ENCODE data around the gene LY6G5B. TPM values are rescaled to one million over a fixed set of nuclear protein-coding genes. Genes with fewer than 3 reads are reported as not detected.

The LY6G5B gene
- total RNA-seq, 1 donor, result 4.5 TPM

DNA sequence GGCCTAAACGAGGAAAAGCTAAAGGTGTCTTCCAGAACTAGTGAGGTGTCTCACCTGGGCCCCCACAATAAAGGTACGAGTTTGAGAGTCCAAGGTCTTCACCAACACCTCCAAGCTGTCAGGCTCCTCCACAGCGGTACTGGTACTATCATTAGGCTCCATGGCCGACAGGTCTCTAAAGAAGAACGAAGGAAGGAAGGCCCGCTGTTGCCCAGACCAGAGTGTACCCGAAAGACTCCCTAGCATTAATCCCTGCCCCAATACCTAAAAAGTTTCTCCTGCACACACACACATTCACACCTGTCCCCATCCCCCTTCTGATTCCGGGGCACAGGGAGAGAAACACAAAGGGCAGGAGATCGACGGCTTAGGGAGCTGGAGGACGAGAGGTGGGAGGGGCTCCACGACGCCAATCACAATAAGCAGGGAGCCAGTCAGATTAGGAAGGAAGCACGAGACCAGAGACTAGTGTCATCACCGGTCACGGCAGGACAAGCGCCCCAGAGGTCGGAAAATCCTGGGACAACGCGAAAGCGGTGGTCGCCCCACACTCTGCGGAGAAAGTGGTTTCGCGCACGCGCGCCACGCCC is 18.1 kb upstream of the LY6G5B start:
- peak overlapping the region; percentile 90 for H3K4me3 ChIP-seq (ENCODE audit: low read depth, low read length)
- TF ChIP-seq, protein P1, sequence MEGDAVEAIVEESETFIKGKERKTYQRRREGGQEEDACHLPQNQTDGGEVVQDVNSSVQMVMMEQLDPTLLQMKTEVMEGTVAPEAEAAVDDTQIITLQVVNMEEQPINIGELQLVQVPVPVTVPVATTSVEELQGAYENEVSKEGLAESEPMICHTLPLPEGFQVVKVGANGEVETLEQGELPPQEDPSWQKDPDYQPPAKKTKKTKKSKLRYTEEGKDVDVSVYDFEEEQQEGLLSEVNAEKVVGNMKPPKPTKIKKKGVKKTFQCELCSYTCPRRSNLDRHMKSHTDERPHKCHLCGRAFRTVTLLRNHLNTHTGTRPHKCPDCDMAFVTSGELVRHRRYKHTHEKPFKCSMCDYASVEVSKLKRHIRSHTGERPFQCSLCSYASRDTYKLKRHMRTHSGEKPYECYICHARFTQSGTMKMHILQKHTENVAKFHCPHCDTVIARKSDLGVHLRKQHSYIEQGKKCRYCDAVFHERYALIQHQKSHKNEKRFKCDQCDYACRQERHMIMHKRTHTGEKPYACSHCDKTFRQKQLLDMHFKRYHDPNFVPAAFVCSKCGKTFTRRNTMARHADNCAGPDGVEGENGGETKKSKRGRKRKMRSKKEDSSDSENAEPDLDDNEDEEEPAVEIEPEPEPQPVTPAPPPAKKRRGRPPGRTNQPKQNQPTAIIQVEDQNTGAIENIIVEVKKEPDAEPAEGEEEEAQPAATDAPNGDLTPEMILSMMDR (IDR thresholded peaks at IDR 0.05; ENCODE audit: insufficient read depth, low read length), result no peak
- DNase-seq (ENCODE audit: low read depth), result peak; percentile 77

DNA sequence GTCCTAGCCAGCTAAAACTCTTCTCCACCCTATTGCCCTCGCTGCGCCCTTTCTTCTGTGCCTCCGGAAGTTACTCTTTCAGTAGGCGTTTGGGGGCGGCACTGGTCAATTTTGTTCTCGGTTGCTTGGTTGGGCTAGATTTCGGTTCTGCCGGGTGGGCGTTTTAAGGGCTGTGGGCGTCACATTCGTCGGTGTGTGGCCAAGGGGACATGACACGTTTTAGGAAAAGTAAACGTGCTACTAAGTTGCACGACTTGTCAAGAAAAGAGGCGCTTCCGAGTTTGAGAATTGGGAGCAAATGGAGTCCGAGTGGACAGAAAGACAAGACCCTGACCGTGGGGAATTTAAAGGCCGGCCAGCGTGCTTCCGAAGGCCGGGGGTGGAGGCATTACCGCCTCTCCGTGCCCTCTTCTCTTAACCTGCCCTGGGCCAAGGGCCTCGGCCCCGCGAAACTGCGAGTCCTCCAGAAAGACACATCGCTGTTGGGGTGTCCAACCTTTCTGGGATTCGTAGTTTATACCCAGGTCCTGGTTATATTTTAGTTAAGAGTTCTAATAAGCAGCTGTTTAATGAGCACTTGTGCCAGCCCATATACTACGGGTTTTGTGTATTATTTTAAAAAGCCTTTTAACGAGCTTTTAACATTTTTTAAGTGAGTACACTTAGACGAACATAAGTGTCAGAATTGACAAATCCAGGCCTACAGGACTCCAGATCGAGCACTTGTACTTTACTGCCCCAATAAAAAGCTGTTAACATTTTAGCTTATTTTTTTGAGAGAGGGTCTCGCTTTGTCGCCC is 16.7 kb upstream of the LY6G5B start:
- peak overlapping the region; percentile 90 for H3K4me3 ChIP-seq (ENCODE audit: low read depth, low read length)
- no peak for DNase-seq (ENCODE audit: low read depth)
- TF ChIP-seq, protein P1 (IDR thresholded peaks at IDR 0.05; ENCODE audit: insufficient read depth, low read length), result peak; percentile 9

DNA sequence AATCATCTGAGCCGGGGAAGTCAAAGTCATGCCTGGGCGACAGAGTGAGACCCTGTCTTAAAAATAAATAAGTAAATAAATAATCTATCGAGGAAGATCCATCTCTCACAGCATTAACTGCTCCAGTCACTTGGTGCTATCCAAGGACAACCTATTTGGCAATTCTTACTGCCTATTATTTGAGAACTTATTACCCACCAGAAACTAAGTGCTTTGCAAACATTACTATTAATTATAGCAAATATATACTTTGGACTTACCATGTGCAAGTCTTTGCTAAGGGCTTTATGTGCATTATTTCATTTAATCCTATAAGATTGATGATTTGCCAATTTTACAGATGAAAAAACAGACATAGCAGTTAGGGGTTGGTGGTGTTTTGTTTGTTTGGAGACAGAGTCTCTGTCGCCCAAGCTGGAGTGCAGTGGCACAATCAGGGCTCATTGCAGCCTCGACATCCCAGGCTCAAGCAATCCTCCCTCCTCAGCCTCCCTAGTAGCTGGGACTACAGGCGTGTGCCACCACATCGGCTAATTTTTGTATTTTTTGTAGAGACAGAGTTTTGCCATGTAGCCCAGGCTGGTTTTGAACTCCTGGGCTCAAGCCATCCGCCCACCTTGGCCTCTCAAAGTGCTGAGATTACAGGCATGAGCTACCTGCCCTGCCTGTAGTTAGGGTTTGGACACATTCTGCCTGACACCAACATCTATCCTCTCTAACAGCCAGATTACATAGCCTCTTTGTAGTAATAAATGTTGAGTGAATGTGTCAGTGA is 15.0 kb upstream of the LY6G5B start:
- no peak overlapping the region for H3K4me3 ChIP-seq (ENCODE audit: low read depth, low read length)
- TF ChIP-seq, protein P1 (IDR thresholded peaks at IDR 0.05; ENCODE audit: insufficient read depth, low read length), result no peak
- no peak for DNase-seq (ENCODE audit: low read depth)

DNA sequence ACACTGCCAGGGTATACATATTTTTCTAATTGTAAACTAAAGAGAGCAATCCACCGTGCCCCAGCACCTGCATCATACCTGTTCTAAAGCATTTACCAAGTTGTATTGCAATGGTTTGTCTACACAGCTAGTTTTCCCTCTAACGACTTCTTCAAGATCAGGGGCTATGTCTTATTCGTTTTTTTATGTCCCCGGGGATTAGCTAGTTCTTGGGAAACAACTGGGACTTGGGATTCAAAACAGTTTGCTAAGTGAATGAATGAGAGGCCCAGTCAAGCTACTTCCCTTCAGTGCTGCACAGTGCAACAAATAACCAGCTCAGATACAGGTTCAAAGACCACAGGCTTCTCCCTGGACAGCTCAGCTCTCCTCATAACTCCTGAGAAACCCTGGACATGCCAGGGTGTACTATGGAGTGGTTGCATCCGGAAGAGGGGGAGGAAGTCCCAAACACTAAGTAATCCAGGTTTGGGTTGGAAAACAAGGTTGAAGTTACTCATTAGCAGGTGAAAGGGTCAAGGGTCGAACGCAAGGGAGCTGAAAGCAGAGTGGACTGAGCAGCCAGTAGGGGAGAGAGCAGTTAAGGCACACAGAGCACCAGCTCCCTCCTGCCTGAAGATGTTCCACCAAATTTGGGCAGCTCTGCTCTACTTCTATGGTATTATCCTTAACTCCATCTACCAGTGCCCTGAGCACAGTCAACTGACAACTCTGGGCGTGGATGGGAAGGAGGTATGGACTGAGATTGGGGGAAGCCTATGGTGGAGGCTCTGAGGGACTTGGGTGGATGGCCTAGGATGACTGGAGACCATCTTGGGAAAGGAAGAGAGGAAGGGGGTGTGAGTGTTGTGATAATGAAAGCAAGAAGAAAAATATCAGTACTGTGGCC is 14.2 kb upstream of the LY6G5B start, which contains the start of gene APOM:
TSS of gene APOM (plus strand) at position 546 of the 889 bp plus-strand sequence. CDS start at position 619, 73 bp downstream.
- TF ChIP-seq, protein P1 (IDR thresholded peaks at IDR 0.05; ENCODE audit: insufficient read depth, low read length), result no peak
- no peak for DNase-seq (ENCODE audit: low read depth)
- no peak within 1 kb of the TSS for H3K4me3 ChIP-seq (ENCODE audit: low read depth, low read length)

DNA sequence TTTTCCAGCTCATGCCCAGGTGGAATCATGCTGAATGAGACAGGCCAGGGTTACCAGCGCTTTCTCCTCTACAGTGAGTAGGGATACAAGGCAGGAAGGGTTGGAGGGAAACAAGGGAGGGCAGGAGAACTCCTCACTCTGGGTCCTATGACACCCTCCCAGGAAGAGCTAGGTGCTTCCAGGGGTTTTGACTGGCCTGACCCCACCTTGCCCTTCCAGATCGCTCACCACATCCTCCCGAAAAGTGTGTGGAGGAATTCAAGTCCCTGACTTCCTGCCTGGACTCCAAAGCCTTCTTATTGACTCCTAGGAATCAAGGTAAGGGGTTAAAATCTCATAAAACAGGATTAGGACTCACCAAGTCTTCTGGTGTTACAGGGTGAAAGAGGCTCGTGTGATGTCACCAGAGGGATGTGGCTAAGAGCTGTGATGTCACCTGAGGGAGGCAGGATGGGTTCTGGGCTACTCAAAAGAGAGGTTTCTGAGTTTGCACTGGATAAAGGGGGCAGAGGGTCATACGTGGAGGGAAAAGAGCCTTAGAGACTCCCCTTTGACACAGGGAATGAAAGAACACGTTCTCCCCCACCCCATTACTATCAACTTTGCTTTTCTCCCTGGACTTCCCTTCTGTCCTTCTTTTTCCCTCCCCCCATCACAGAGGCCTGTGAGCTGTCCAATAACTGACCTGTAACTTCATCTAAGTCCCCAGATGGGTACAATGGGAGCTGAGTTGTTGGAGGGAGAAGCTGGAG is 12.2 kb upstream of the LY6G5B start:
- TF ChIP-seq, protein P1 (IDR thresholded peaks at IDR 0.05; ENCODE audit: insufficient read depth, low read length), result no peak
- H3K4me3 ChIP-seq (ENCODE audit: low read depth, low read length), result no peak overlapping the region
- no peak for DNase-seq (ENCODE audit: low read depth)

Measured in fibroblast of the aortic adventitia (primary cell).